Measurements from ENCODE around the gene DKK1. TPM values are rescaled to one million over a fixed set of nuclear protein-coding genes. Genes with fewer than 3 reads are reported as not detected.

DKK1 gene
- total RNA-seq, 3 donors from 2014 or later, result 2.0 to 142 (median 3.3) TPM

DNA sequence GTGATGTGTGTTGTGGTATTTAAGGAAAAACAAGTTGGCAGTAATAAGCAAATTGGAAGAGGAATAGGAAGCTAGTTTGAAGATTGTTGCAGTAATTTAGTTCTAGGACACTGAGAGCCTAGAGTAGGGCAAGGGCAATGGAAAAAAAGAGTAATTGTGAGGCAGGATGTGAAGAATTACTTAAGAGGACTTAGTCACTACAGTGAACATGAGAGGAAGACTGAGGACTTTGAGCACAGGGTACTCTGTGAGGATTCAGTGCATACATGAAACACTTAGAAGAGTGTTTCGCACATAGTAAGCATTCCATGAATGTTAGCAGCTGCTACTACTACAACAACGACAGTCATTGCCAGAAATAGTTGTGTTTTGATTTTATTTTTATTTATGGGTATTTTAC lies 30.9 kb upstream of the DKK1 start:
- Histone ChIP-seq H3K9me3 (no peaks in the 10 kb centered on the region), H3K4me3 (no peak overlapping the region), H3K27me3 (no peaks in the 10 kb centered on the region), H3K36me3 (no peaks in the 10 kb centered on the region), H3K27ac (no peak overlapping the region), H3K4me1 (no peaks in the 10 kb centered on the region)
- TF ChIP-seq POLR2A (IDR thresholded peaks at IDR 0.05), result no peak
- TF ChIP-seq, protein P1, sequence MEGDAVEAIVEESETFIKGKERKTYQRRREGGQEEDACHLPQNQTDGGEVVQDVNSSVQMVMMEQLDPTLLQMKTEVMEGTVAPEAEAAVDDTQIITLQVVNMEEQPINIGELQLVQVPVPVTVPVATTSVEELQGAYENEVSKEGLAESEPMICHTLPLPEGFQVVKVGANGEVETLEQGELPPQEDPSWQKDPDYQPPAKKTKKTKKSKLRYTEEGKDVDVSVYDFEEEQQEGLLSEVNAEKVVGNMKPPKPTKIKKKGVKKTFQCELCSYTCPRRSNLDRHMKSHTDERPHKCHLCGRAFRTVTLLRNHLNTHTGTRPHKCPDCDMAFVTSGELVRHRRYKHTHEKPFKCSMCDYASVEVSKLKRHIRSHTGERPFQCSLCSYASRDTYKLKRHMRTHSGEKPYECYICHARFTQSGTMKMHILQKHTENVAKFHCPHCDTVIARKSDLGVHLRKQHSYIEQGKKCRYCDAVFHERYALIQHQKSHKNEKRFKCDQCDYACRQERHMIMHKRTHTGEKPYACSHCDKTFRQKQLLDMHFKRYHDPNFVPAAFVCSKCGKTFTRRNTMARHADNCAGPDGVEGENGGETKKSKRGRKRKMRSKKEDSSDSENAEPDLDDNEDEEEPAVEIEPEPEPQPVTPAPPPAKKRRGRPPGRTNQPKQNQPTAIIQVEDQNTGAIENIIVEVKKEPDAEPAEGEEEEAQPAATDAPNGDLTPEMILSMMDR (IDR thresholded peaks at IDR 0.05), result no peak
- no peak for TF ChIP-seq POLR2AphosphoS5 (IDR thresholded peaks at IDR 0.05)
- DNase-seq (ENCODE audit: low spot score in 2 of 2), result no peak
- intact Hi-C loops (cut with DNase I; ENCODE audit: low total_unique reads), result no loop called here

DNA sequence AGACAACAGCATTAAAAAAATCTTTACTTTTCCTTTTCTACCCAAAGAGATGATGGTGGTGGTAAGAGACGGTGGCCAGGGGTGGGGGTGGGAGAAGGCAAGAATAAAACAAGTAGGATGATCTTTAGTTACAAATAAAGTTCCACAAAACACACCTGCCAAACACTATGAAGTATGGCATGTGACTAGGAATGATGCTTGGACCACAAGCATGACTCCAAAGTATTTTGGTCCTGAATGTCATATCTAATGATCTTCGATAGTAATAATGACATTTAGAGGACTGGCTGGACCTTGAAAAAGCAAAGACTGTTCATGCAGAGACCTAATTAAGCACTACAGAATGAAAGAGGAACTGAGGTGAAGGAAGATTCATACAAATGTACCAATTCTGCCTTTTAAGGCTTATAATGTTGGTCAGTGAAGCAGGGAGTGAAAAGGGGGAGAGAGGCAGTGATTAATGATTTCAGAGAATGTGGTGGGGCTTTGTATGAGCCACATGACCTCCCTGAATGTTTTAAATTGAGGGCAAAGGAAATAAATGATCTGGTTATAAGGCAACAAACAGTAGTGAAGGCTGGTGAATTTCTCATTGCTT lies 29.6 kb upstream of the DKK1 start:
- Histone ChIP-seq H3K36me3 (no peaks in the 10 kb centered on the region), H3K27me3 (no peaks in the 10 kb centered on the region), H3K4me3 (no peak overlapping the region), H3K9me3 (no peaks in the 10 kb centered on the region), H3K4me1 (no peaks in the 10 kb centered on the region), H3K27ac (no peak overlapping the region)
- TF ChIP-seq POLR2AphosphoS5 (IDR thresholded peaks at IDR 0.05) (no peak), POLR2A (IDR thresholded peaks at IDR 0.05) (no peak)
- TF ChIP-seq, protein P1 (IDR thresholded peaks at IDR 0.05), result no peak
- intact Hi-C loops (cut with DNase I; ENCODE audit: low total_unique reads), result no loop called here
- DNase-seq (ENCODE audit: low spot score in 2 of 2), result no peak

DNA sequence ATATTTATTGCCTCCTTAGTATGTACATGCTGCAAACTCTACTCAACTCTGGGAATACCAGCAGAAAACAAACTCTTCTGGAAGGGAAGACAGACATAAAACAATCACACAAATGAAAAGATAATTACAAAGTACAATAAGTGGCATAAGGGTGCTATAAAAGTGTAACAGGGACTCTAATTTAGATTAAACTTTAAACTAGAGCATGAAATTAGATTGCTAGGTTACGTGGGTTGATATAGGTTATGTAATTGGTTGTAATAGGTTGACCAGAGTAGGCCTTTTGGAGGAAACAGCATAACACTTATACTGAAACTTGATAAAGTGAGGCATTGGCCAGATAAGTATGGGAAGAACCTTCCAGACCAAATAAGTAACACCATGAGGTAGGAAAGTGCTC lies 26.2 kb upstream of the DKK1 start:
- Histone ChIP-seq H3K27ac (no peak overlapping the region), H3K4me1 (no peaks in the 10 kb centered on the region), H3K9me3 (no peaks in the 10 kb centered on the region), H3K4me3 (no peak overlapping the region), H3K36me3 (no peaks in the 10 kb centered on the region), H3K27me3 (no peaks in the 10 kb centered on the region)
- intact Hi-C loops (cut with DNase I; ENCODE audit: low total_unique reads), result no loop called here
- no peak for TF ChIP-seq POLR2A (IDR thresholded peaks at IDR 0.05)
- DNase-seq (ENCODE audit: low spot score in 2 of 2), result no peak

DNA sequence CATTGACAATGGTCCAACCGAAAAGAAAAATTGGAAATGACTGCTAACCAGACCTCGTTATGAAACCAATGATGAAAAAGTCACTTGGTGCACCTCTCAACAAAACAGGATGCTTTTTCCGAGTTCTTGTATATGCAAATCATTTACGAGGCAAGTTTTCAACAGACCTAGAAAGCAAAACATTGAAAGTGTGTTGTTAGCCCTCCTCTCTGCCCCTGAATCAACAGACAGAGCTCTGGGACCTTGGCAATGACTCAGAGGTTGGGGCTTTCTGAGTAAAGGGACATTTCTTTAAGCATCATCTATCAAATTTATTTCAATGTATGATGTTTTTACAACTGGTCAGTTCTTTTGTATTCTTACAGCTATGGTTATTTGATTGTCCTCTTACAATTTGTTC lies 16.3 kb upstream of the DKK1 start:
- no peak overlapping the region for H3K4me3 ChIP-seq
- H3K9me3 ChIP-seq, result no peaks in the 10 kb centered on the region
- no peaks in the 10 kb centered on the region for H3K36me3 ChIP-seq
- H3K27ac ChIP-seq, result no peak overlapping the region
- TF ChIP-seq, protein P1 (IDR thresholded peaks at IDR 0.05), result no peak
- TF ChIP-seq POLR2A (IDR thresholded peaks at IDR 0.05) (no peak), POLR2AphosphoS5 (IDR thresholded peaks at IDR 0.05) (no peak)
- no peak for DNase-seq (ENCODE audit: low spot score in 2 of 2)
- no peaks in the 10 kb centered on the region for H3K27me3 ChIP-seq
- intact Hi-C loops (cut with DNase I; ENCODE audit: low total_unique reads), result no loop called here
- no peaks in the 10 kb centered on the region for H3K4me1 ChIP-seq

DNA sequence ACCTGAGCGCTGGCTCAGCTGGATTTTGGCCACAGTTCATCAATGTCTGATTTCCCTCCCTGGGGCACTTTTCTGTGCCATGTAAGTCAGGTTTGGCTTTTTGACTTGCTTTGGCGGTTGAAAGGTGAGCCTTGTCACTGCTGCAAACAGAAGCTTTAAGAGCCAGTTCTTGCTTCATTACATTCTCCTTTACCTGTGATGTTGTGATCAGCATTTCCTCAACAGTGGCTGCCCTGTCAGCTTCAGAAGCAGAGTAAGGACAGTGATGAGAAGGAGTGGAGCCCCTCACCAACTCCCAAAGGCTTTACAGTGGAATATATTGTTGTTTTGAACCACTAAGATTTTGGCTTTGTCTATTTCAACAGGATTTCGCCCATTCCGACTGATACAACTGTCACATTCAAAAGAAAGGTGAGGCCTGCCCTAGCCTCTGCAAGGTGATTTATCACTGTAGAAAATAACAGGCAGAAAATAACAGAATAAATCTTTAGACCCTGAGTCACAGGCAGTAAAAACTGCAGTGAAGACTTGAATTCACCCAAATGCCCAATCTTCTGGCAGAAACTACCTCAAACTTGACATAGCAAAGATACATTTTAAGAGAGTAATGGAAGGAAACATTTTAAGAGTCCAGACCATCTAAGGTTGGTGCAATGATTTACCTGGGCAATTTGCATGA lies 13.3 kb upstream of the DKK1 start:
- intact Hi-C loops (cut with DNase I; ENCODE audit: low total_unique reads), result no loop called here
- peaks cover 0 to 3% of the 10 kb centered on the region in 2 donors for H3K27me3 ChIP-seq
- H3K4me1 ChIP-seq, result no peaks in the 10 kb centered on the region
- H3K27ac ChIP-seq, result no peak overlapping the region
- no peak for DNase-seq (ENCODE audit: low spot score in 2 of 2)
- H3K4me3 ChIP-seq, result no peak overlapping the region
- no peaks in the 10 kb centered on the region for H3K36me3 ChIP-seq
- TF ChIP-seq POLR2A (IDR thresholded peaks at IDR 0.05) (no peak), POLR2AphosphoS5 (IDR thresholded peaks at IDR 0.05) (no peak)
- TF ChIP-seq, protein P1 (IDR thresholded peaks at IDR 0.05), result no peak
- no peaks in the 10 kb centered on the region for H3K9me3 ChIP-seq

All from breast epithelium (tissue), 4 donors.